Neural progenitor cell (in vitro differentiated cells): ENCODE results near the gene PPM1L. TPM values are rescaled to one million over a fixed set of nuclear protein-coding genes. Genes with fewer than 3 reads are reported as not detected.

Experiments
- DNase-seq: peaks from one replicate; pipeline ENCODE4 v3.0.0-alpha.2; 2016; ENCODE audit warnings: low spot score
- H2AFZ ChIP-seq: fragments of 200-600 bp; sonication (generic); replicated peaks from 2 replicates; pipeline ENCODE4 v1.6.1; 2016; ENCODE audit warnings: antibody characterized with exemption
- H3F3A ChIP-seq: fragments of 200-600 bp; sonication (generic); 2 replicates; pipeline ENCODE4 v1.6.1; 2016; ENCODE audit warnings: antibody characterized with exemption, low read depth
- H3K27ac ChIP-seq: fragments of 200-600 bp; sonication (generic); 2 replicates; pipeline ENCODE4 v1.5.1; 2016; ENCODE audit warnings: mild to moderate bottlenecking
- H3K27me3 ChIP-seq: fragments of 200-600 bp; sonication (generic); 2 replicates; pipeline ENCODE4 v1.6.1; 2016; ENCODE audit warnings: mild to moderate bottlenecking, moderate library complexity
- H3K36me3 ChIP-seq: fragments of 200-600 bp; sonication (generic); 2 replicates; pipeline ENCODE4 v1.5.1; 2016
- H3K4me1 ChIP-seq: fragments of 200-600 bp; sonication (generic); 2 replicates; pipeline ENCODE4 v1.6.1; 2016; ENCODE audit warnings: mixed run types
- H3K4me2 ChIP-seq: fragments of 200-600 bp; sonication (generic); 2 replicates; pipeline ENCODE4 v1.6.1; 2016
- H3K4me3 ChIP-seq: fragments of 200-600 bp; sonication (generic); 2 replicates; pipeline ENCODE4 v1.5.1; 2016
- H3K79me2 ChIP-seq: fragments of 200-600 bp; sonication (generic); 2 replicates; pipeline ENCODE4 v1.6.1; 2016; ENCODE audit warnings: low read depth
- H3K9ac ChIP-seq: fragments of 200-600 bp; sonication (generic); 2 replicates; pipeline ENCODE4 v1.6.1; 2016
- H3K9me3 ChIP-seq: fragments of 200-600 bp; sonication (generic); 2 replicates; pipeline ENCODE4 v1.5.1; 2016; ENCODE audit warnings: low read depth
- H4K20me1 ChIP-seq: fragments of 200-600 bp; sonication (generic); 2 replicates; pipeline ENCODE4 v1.6.1; 2016; ENCODE audit warnings: low read depth
- H3K27ac Mint-ChIP-seq: 3 replicates; pipeline ENCODE4 v1.8.0; 2021; ENCODE audit warnings: mixed read lengths
- H3K27me3 Mint-ChIP-seq: 2 replicates; pipeline ENCODE4 v1.8.0; 2022; ENCODE audit warnings: low read depth, mild to moderate bottlenecking, inconsistent platforms, moderate library complexity, mixed read lengths; ENCODE audit not compliant: insufficient read depth
- H3K36me3 Mint-ChIP-seq: 3 replicates; pipeline ENCODE4 v1.8.0; 2021; ENCODE audit warnings: mixed read lengths
- H3K4me1 Mint-ChIP-seq: 3 replicates; pipeline ENCODE4 v1.8.0; 2021; ENCODE audit warnings: mixed read lengths
- H3K4me3 Mint-ChIP-seq: 3 replicates; pipeline ENCODE4 v1.8.0; 2021; ENCODE audit warnings: mild to moderate bottlenecking, moderate library complexity, mixed read lengths
- H3K9me3 Mint-ChIP-seq: 3 replicates; pipeline ENCODE4 v1.8.0; 2020; ENCODE audit warnings: mixed read lengths
- EZH2 ChIP-seq: fragments of 200-600 bp; sonication (generic); IDR thresholded peaks from 2 replicates; pipeline ENCODE4 v1.6.1; 2017; ENCODE audit warnings: antibody characterized with exemption, mild to moderate bottlenecking, moderate library complexity
- EZH2phosphoT487 ChIP-seq: fragments of 200-600 bp; sonication (generic); IDR thresholded peaks from 2 replicates; pipeline ENCODE4 v1.6.1; 2017; ENCODE audit warnings: antibody characterized with exemption
- total RNA-seq: library from RNA; depleted of rRNA; stranded (reverse); fragments of >200 nt; gene quantifications from 2 replicates; pipeline ENCODE4 v1.2.3, GENCODE V29; 2015; ENCODE audit warnings: low replicate concordance
- TF ChIP-seq, protein P1 (sequence below): fragments of 200-600 bp; sonication (generic); IDR thresholded peaks from 2 replicates; pipeline ENCODE4 v1.5.1; 2017; ENCODE audit warnings: antibody characterized with exemption, mild to moderate bottlenecking

Gene PPM1L
- total RNA-seq, 1 donor from 2014 or later: 16.5 TPM

DNA sequence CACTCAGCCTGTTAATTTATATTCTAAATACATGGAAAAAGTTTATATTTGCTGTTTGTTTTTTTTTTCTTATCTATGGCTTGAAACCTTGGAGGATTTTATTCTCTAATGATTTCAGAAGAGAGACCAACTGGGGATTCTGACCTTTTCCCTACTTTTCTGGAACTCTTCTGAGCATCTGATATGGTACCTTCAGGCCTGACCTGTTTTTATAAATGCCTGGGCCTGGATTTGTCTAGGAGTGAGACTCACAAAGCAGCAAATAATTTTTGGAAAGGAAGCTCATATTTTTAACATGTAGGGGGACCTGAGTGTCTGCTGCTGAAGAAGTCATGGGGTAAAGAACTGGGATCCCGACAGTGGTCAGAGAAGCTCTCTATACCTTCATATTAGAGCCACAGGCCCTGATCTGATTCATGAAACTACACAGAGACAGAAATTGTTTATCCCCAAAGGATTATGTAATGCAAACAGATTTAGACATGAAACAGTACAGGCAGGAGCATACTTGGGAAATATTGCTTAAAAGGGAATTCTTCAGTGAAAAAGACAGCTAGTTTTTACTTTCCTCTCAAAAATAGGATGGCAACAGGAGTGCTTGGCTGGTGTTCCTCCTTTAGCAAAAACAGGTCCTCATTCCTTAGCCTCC, 15.9 kb downstream of the PPM1L start:
- Histone ChIP-seq H3K27me3 (no peaks in the 10 kb centered on the region), H2AFZ (no peak overlapping the region), H3K4me1 (peaks cover 3% of the 10 kb centered on the region), H3K4me2 (no peak overlapping the region), H3F3A (no peaks in the 10 kb centered on the region), H3K9ac (no peak overlapping the region), H4K20me1 (no peaks in the 10 kb centered on the region), H3K9me3 (no peaks in the 10 kb centered on the region), H3K27ac (no peak overlapping the region), H3K4me3 (no peak overlapping the region), H3K79me2 (peaks cover 21% of the 10 kb centered on the region), H3K36me3 (no peaks in the 10 kb centered on the region)
- TF ChIP-seq, protein P1, sequence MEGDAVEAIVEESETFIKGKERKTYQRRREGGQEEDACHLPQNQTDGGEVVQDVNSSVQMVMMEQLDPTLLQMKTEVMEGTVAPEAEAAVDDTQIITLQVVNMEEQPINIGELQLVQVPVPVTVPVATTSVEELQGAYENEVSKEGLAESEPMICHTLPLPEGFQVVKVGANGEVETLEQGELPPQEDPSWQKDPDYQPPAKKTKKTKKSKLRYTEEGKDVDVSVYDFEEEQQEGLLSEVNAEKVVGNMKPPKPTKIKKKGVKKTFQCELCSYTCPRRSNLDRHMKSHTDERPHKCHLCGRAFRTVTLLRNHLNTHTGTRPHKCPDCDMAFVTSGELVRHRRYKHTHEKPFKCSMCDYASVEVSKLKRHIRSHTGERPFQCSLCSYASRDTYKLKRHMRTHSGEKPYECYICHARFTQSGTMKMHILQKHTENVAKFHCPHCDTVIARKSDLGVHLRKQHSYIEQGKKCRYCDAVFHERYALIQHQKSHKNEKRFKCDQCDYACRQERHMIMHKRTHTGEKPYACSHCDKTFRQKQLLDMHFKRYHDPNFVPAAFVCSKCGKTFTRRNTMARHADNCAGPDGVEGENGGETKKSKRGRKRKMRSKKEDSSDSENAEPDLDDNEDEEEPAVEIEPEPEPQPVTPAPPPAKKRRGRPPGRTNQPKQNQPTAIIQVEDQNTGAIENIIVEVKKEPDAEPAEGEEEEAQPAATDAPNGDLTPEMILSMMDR: no peak
- TF ChIP-seq EZH2: no peak
- TF ChIP-seq EZH2phosphoT487: no peak
- no peak overlapping the region for H3K4me3 Mint-ChIP-seq
- H3K4me1 Mint-ChIP-seq: no peaks in the 10 kb centered on the region
- no peaks in the 10 kb centered on the region for H3K27me3 Mint-ChIP-seq
- no peaks in the 10 kb centered on the region for H3K9me3 Mint-ChIP-seq
- H3K36me3 Mint-ChIP-seq: no peaks in the 10 kb centered on the region
- DNase-seq: no peak
- no peak overlapping the region for H3K27ac Mint-ChIP-seq

DNA sequence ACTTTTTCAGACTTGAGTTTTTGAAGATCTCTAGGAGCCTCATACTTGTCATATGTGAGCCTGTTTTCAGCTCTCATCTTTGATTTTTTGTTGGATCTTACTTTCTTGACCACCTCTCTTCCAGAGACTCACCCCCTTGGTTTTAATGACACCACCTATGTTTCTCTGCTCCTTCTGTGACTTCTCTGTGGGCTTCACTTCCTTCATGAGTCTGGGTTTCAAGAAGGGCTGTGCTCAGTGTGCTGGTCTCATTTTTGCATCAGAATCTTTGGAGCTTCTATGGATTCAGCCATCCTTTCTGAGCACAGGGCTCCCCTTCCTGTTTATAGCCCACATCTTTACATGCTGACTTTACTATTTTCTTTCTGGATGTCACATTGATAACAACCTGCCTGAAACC, 17.7 kb downstream of the PPM1L start:
- Histone ChIP-seq H3K36me3 (no peaks in the 10 kb centered on the region), H3F3A (no peaks in the 10 kb centered on the region), H3K9ac (no peak overlapping the region), H3K9me3 (no peaks in the 10 kb centered on the region), H3K4me1 (peaks cover 5% of the 10 kb centered on the region), H3K4me3 (no peak overlapping the region), H3K27ac (no peak overlapping the region), H3K27me3 (no peaks in the 10 kb centered on the region), H3K4me2 (no peak overlapping the region), H4K20me1 (no peaks in the 10 kb centered on the region), H2AFZ (no peak overlapping the region), H3K79me2 (peaks cover 36% of the 10 kb centered on the region)
- Mint-ChIP-seq H3K27ac (no peak overlapping the region), H3K9me3 (no peaks in the 10 kb centered on the region), H3K27me3 (no peaks in the 10 kb centered on the region), H3K36me3 (no peaks in the 10 kb centered on the region), H3K4me1 (peaks cover 3% of the 10 kb centered on the region), H3K4me3 (no peak overlapping the region)
- TF ChIP-seq EZH2 (no peak), EZH2phosphoT487 (no peak)
- TF ChIP-seq, protein P1: no peak
- DNase-seq: no peak

DNA sequence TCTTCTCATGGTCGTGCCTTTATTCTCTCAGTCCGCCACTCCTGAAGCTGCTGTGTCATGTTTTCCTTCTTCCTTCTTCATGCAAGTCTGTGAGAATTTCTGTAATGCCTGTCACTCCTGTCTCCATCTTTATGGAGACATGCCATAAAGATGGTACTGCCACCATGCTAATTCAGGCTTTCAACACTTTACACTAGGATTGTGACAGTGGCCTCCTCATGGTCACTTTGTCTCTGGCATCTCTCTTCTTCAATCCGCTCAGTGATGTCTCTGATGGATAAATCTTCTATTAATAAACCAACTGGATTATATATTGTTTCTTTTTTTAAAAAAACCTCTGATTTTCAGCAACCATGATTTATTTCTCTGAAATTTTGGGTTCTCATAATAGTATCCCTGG, 18.1 kb downstream of the PPM1L start:
- Histone ChIP-seq H3F3A (no peaks in the 10 kb centered on the region), H3K4me3 (no peak overlapping the region), H4K20me1 (no peaks in the 10 kb centered on the region), H3K27me3 (no peaks in the 10 kb centered on the region), H2AFZ (no peak overlapping the region), H3K9me3 (no peaks in the 10 kb centered on the region), H3K4me2 (no peak overlapping the region), H3K27ac (no peak overlapping the region), H3K79me2 (peaks cover 34% of the 10 kb centered on the region), H3K9ac (no peak overlapping the region), H3K4me1 (peaks cover 8% of the 10 kb centered on the region), H3K36me3 (no peaks in the 10 kb centered on the region)
- H3K27me3 Mint-ChIP-seq: no peaks in the 10 kb centered on the region
- peaks cover 3% of the 10 kb centered on the region for H3K4me1 Mint-ChIP-seq
- no peaks in the 10 kb centered on the region for H3K9me3 Mint-ChIP-seq
- no peak for DNase-seq
- H3K4me3 Mint-ChIP-seq: no peak overlapping the region
- H3K36me3 Mint-ChIP-seq: no peaks in the 10 kb centered on the region
- no peak overlapping the region for H3K27ac Mint-ChIP-seq
- TF ChIP-seq EZH2: no peak
- TF ChIP-seq, protein P1: no peak
- no peak for TF ChIP-seq EZH2phosphoT487
